ENCODE measurements around the gene ZNF329. TPM values are rescaled to one million over a fixed set of nuclear protein-coding genes. Genes with fewer than 3 reads are reported as not detected.
A peak's percentile ranks its signal among the peaks of the same experiment; 100 is the strongest.

ZNF329 gene
- total and polyA plus RNA-seq, 9 of the 15 experiments (the other 6 are each of a cell fraction or from before 2014, with no cell fraction given), result 0.21 to 3.6 (median 2.2) TPM

DNA sequence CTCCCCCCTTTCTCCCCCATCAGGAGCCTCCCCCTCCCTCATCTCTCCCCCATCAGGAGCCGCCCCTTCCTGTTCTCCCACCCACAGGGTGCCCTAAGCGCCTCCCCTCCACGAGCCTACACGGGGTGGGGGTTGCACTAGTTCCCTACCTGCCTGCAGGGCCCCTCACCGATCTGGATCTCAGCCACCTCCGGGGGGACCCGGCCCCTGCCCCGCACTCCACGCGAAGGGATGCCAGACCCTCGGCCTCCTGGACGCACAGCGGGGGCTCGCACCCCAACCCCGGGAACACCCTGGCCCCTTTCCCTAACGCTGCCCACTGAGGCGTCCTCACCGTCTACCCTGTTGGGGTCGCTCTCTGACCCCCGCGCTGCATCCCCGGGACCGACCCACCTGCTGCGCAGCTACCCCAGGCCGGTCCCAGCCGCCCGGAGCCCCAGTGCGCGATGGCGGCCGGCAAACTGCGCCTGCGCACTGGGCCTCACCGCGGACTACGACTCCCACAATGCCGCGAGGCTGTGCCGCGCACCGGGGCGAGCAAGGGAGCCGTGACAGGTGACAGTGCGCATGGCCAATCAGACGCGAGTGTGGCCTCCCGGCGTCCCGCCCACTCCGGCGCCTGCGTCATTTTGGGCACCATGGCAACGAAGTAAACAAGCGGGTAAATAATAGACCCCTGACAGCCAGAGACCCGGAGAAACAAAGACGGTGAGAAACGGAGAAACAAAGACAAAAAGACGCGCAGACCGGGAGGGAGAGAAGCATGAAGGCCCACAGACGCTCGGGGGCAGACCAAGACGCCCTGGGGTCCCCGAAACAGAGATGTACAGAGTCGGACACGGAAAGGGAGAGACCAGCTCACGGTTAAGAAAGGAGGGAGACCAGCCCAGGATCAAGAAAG lies 52.6 kb downstream of the ZNF329 start, which contains the start of gene ZSCAN18:
TSS of gene ZSCAN18 (minus strand) at position 451 of the 901 bp plus-strand sequence. CDS start 7,964 bp downstream, outside the sequence.
- no peaks in the 10 kb centered on the region for H3K9me1 ChIP-seq (ENCODE audit: control insufficient read depth, insufficient read depth, low read length)
- peak within 1 kb of the TSS; percentile 68; the same call in 1 of the 2 replicates for H2AFZ ChIP-seq (ENCODE audit: low read depth, low read length)
- BruUV-seq (replicated peaks), result no TSS peak
- no peaks in the 10 kb centered on the region for H3K36me3 ChIP-seq (ENCODE audit: control insufficient read depth, insufficient read depth, low read length)
- intact Hi-C loops (cut with micrococcal nuclease) (no loop called here), in situ Hi-C loops (cut with MboI) (no loop called here)
- H3K4me2 ChIP-seq (ENCODE audit: insufficient read depth, low read length), result peak within 1 kb of the TSS; percentile 55
- DNase-seq (ENCODE audit: extremely low read depth in 1 of 4, low spot score in 3 of 4) (peak; percentile 68 to 89 (median 86)), FAIRE-seq (no peak), ATAC-seq (peak; percentile 98)
- ChIA-PET POLR2A (interaction anchor here (0.5 kb wide), 1 partner anchor 643 kb away, joined by 3 read pairs; no protein-coding TSS in a partner anchor), CTCF (ENCODE audit: low intra/inter-chr PET ratio) (no interaction called here)
- H3K4me3 ChIP-seq, result peak within 1 kb of the TSS; percentile 49
- no peaks in the 10 kb centered on the region for H4K20me1 ChIP-seq (replicated peaks; ENCODE audit: control insufficient read depth, insufficient read depth, low read length)
- peaks cover 0 to 6% of the 10 kb centered on the region in 2 experiments; a peak in 1 of 5 replicates for H3K4me1 ChIP-seq (replicated peaks in 1 of 2; ENCODE audit: control insufficient read depth in 2 of 2, insufficient read depth in 2 of 2, low read length in 2 of 2)
- WGBS (ENCODE audit: insufficient coverage, low coverage, missing lambda C conversion rate), result 3% methylated on average over 50 of the region's 67 CpGs
- H3K27me3 ChIP-seq (ENCODE audit: control insufficient read depth in 2 of 2, insufficient read depth in 2 of 2, low read length in 2 of 2), result no peaks in the 10 kb centered on the region
- no peaks in the 10 kb centered on the region for H3K9me3 ChIP-seq (replicated peaks; ENCODE audit: control insufficient read depth, insufficient read depth, low read depth, low read length)
- H3K9ac ChIP-seq (ENCODE audit: insufficient read depth in 1 of 2, low read depth in 2 of 2, low read length in 2 of 2), result peak within 1 kb of the TSS; percentile 30 to 74; a peak in 1 of 4 replicates
- H3K27ac ChIP-seq (ENCODE audit: extremely low read depth, low read depth, low read length), result no peak within 1 kb of the TSS
- no peaks in the 10 kb centered on the region for H3K79me2 ChIP-seq (ENCODE audit: control insufficient read depth, insufficient read depth, low read length)
- TF ChIP-seq KAT8 (IDR thresholded peaks at IDR 0.05; ENCODE audit: low read depth) (no peak), ZNF197 (CRISPR knock-in tag; IDR thresholded peaks at IDR 0.05; ENCODE audit: low read depth) (no peak), HDAC1 (IDR thresholded peaks at IDR 0.05) (no peak), ZNF282 (CRISPR knock-in tag; IDR thresholded peaks at IDR 0.05) (no peak), PYGO2 (tag; IDR thresholded peaks at IDR 0.05) (no peak), SNRNP70 (optimal IDR thresholded peaks at IDR 0.05; ENCODE audit: low read depth, low read length) (no peak), MIER1 (IDR thresholded peaks at IDR 0.05; ENCODE audit: low read depth) (no peak), DPF2 (IDR thresholded peaks at IDR 0.05) (no peak), U2AF2 (optimal IDR thresholded peaks at IDR 0.05; ENCODE audit: low read depth, low read length) (no peak), KDM4B (IDR thresholded peaks at IDR 0.05; ENCODE audit: borderline replicate concordance in 2 of 2, low read depth in 1 of 2) (no peak), GTF2B (IDR thresholded peaks at IDR 0.05; ENCODE audit: extremely low read depth, insufficient read length) (no peak), ZNF778 (CRISPR knock-in tag; IDR thresholded peaks at IDR 0.05) (no peak), ZNF134 (CRISPR knock-in tag; conservative IDR thresholded peaks at IDR 0.05) (no peak), ZNF274 (IDR thresholded peaks at IDR 0.05; ENCODE audit: borderline replicate concordance, low read depth, low read length) (no peak), KDM2B (CRISPR knock-in tag; IDR thresholded peaks at IDR 0.05) (no peak), NFRKB (IDR thresholded peaks at IDR 0.05; ENCODE audit: low read depth) (no peak), NCOA4 (IDR thresholded peaks at IDR 0.05; ENCODE audit: partially characterized antibody) (no peak)
- TF ChIP-seq, protein P1, sequence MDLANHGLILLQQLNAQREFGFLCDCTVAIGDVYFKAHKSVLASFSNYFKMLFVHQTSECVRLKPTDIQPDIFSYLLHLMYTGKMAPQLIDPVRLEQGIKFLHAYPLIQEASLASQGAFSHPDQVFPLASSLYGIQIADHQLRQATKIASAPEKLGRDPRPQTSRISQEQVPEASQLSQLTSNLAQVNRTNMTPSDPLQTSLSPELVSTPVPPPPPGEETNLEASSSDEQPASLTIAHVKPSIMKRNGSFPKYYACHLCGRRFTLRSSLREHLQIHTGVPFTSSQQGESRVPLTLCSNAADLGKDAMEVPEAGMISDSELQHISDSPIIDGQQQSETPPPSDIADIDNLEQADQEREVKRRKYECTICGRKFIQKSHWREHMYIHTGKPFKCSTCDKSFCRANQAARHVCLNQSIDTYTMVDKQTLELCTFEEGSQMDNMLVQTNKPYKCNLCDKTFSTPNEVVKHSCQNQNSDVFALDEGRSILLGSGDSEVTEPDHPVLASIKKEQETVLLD (IDR thresholded peaks at IDR 0.05), result no peak
- TF ChIP-seq, protein P2, sequence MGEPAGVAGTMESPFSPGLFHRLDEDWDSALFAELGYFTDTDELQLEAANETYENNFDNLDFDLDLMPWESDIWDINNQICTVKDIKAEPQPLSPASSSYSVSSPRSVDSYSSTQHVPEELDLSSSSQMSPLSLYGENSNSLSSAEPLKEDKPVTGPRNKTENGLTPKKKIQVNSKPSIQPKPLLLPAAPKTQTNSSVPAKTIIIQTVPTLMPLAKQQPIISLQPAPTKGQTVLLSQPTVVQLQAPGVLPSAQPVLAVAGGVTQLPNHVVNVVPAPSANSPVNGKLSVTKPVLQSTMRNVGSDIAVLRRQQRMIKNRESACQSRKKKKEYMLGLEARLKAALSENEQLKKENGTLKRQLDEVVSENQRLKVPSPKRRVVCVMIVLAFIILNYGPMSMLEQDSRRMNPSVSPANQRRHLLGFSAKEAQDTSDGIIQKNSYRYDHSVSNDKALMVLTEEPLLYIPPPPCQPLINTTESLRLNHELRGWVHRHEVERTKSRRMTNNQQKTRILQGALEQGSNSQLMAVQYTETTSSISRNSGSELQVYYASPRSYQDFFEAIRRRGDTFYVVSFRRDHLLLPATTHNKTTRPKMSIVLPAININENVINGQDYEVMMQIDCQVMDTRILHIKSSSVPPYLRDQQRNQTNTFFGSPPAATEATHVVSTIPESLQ (CRISPR knock-in tag; IDR thresholded peaks at IDR 0.05), result no peak

Data from K562 (cell line).